DOHH2 (cell line): ENCODE data around the gene CTSD.

Experiments used
- CTCF ChIP-seq: fragments of 200-600 bp; sonication (generic); IDR thresholded peaks from one replicate; pipeline ENCODE4 v1.5.1; 2014; ENCODE audit warnings: antibody characterized with exemption, mild to moderate bottlenecking, low read depth, low read length; ENCODE audit not compliant: poor library complexity, severe bottlenecking
- EZH2phosphoT487 ChIP-seq: fragments of 200-600 bp; sonication (generic); IDR thresholded peaks from 2 replicates; pipeline ENCODE4 v1.6.1; 2017; ENCODE audit warnings: borderline replicate concordance, mild to moderate bottlenecking, antibody characterized with exemption, low read length, moderate library complexity, mixed read lengths

DNA sequence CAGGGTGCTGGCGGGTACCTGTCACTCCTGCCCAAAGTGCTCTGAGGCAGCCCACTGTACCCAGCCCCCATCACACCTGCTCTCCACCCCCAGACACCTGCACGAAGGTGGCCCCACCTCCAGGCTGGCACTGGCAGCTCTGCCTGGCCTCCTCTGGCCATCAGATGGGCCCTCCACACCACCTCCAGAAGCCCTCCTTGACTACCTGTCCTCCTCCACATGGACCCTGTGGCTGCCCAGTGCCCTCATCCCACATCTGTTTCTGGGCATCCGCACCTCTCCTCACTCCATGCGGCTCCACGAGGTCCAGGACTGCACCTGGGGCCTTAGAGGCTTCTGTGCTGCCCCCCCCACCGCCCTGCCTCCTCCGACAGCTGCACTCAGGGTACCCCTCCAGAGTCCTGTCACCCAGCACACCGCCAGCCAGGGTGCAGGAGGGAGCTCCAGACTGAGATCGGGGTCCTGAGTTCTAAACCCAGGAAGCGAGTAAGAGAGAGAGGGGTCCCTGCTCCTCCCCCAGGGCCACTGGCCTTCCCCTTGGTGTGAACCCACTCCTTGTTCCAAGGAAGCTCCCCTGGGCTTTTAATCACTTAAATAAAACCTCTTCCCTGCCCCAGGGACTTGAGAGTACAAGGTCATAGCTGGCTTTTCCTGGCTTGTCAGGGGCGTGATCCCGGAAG lies 1.7 kb downstream of the CTSD start:
- no peak for TF ChIP-seq CTCF
- no peak for TF ChIP-seq EZH2phosphoT487
